HepG2 (cell line): ENCODE results near the gene BOLA3. TPM values are rescaled to one million over a fixed set of nuclear protein-coding genes. Genes with fewer than 3 reads are reported as not detected.

Source experiments
- ARNTL ChIP-seq: sonication (generic); formaldehyde crosslinking; IDR thresholded peaks from 2 replicates; pipeline ENCODE4 v1.4.0; 2020; ENCODE audit warnings: mild to moderate bottlenecking, missing genetic modification reagents
- CAMTA2 ChIP-seq: sonication (generic); formaldehyde crosslinking; IDR thresholded peaks from 2 replicates; pipeline ENCODE4 v1.4.0; 2020; ENCODE audit warnings: mild to moderate bottlenecking, missing genetic modification reagents, borderline replicate concordance
- DR1 ChIP-seq: sonication (generic); formaldehyde crosslinking; IDR thresholded peaks from 2 replicates; pipeline ENCODE4 v1.8.0; 2021; ENCODE audit warnings: mild to moderate bottlenecking, missing genetic modification reagents, inconsistent platforms
- HES4 ChIP-seq: sonication (generic); formaldehyde crosslinking; IDR thresholded peaks from 2 replicates; pipeline ENCODE4 v1.9.0; 2021; ENCODE audit warnings: mild to moderate bottlenecking, missing genetic modification reagents, borderline replicate concordance
- RFXAP ChIP-seq: sonication (generic); formaldehyde crosslinking; IDR thresholded peaks from 2 replicates; pipeline ENCODE4 v1.4.0; 2020; ENCODE audit warnings: missing genetic modification reagents, borderline replicate concordance
- TBX3 ChIP-seq: fragments of 450-650 bp; IDR thresholded peaks from 2 replicates; pipeline ENCODE4 v1.6.1; 2017; ENCODE audit warnings: antibody characterized with exemption, mild to moderate bottlenecking, inconsistent platforms, borderline replicate concordance
- TMF1 ChIP-seq: sonication (generic); formaldehyde crosslinking; IDR thresholded peaks from 2 replicates; pipeline ENCODE4 v1.8.1; 2022; ENCODE audit warnings: low read depth, missing genetic modification reagents
- ZKSCAN5 ChIP-seq: sonication (generic); formaldehyde crosslinking; IDR thresholded peaks from 2 replicates; pipeline ENCODE4 v1.5.1; 2020; ENCODE audit warnings: mild to moderate bottlenecking, missing genetic modification reagents
- ZNF232 ChIP-seq: sonication (generic); formaldehyde crosslinking; IDR thresholded peaks from 2 replicates; pipeline ENCODE4 v1.4.0; 2020; ENCODE audit warnings: missing genetic modification reagents, borderline replicate concordance
- ZNF766 ChIP-seq: sonication (generic); formaldehyde crosslinking; IDR thresholded peaks from 2 replicates; pipeline ENCODE4 v1.5.0; 2020; ENCODE audit warnings: missing genetic modification reagents, borderline replicate concordance
- polyA plus RNA-seq, 8 experiments: library from polyadenylated mRNA; depleted of rRNA in 3 of 8; stranded (reverse) in 7 of 8; unstranded in 1 of 8; fragments of >200 nt; fragmentation: Illumina TruSeq in 4 of 8; extraction: Trizol in 4 of 8; gene quantifications; 2 replicates each; pipeline versions ENCODE4 v1.2.1 to v1.2.3, GENCODE V29; 2011 to 2016; ENCODE audit warnings: low read depth in 4 of 8, missing spikeins in 1 of 8, mixed read lengths in 1 of 8; ENCODE audit not compliant: insufficient read depth in 1 of 8
- total RNA-seq, 5 experiments: library from RNA; depleted of rRNA; stranded (reverse); fragments of >200 nt; fragmentation: Illumina TruSeq; extraction: Trizol; gene quantifications; 2 replicates each; pipeline ENCODE4 v1.2.3, GENCODE V29; 2016; ENCODE audit warnings: low read depth in 1 of 5
- TF ChIP-seq, protein P1 (sequence below): sonication (generic); formaldehyde crosslinking; IDR thresholded peaks from 2 replicates; pipeline ENCODE4 v1.4.0; 2020; ENCODE audit warnings: mild to moderate bottlenecking, low read depth, missing genetic modification reagents
- TF ChIP-seq, protein P2 (sequence below): sonication (generic); formaldehyde crosslinking; IDR thresholded peaks from 2 replicates; pipeline ENCODE4 v1.5.0; 2020; ENCODE audit warnings: missing genetic modification reagents
- TF ChIP-seq, protein P3 (sequence below): sonication (generic); formaldehyde crosslinking; IDR thresholded peaks from 2 replicates; pipeline ENCODE4 v1.5.1; 2020; ENCODE audit warnings: mild to moderate bottlenecking, missing genetic modification reagents
- TF ChIP-seq, protein P4 (sequence below), 2 experiments: sonication (generic) in 1 of 2; formaldehyde crosslinking in 1 of 2; IDR thresholded peaks; 2 replicates each; pipeline versions ENCODE4 v1.6.1 to v1.9.0; 2014 to 2022; ENCODE audit warnings: antibody characterized with exemption in 1 of 2, borderline replicate concordance in 1 of 2, inconsistent platforms in 1 of 2, low read depth in 1 of 2, missing genetic modification reagents in 1 of 2

BOLA3 gene
- total and polyA plus RNA-seq, 2 of the 13 experiments (the other 11 are each of a cell fraction or from before 2014, with no cell fraction given) = 89.7 to 170 TPM

DNA sequence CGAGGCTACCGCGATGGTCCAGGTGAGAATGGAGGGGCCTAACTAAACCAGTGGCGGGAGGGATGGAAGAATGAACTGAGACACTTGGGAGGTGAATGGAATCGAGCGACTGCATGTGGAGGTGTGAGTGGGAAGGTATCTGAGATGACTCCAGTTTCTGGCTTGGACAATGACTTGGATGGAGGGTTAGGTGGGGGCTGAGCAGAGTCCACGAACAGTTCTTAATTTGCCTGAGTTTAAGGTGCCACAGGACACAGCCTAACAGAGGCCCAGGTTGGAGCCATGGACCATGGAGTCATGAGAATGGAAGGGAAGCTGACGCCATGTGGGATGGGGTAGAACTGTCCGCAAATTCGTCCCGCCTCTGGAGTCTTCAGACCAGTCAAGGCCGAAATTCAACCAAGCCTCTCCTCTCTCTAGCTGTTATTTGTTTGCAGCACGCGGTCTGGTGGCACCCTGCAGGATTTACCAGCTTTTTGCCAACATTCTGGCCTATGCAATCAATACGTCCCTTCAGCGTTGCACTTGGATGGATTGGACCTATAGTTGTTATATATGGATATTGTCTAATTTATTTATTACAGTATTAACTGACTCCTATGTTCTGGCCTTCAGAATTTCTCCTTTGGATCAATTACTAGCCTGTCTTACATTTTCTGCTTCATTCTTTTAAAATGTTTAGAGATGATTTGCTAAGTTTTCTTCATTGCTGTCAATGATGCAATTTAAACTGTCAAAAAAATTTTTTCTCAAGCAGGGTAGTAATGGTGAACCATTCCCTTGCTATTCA, 940 bp upstream of the BOLA3 start (continued):
- TF ChIP-seq ZKSCAN5 (0 out of 2 replicates have a peak, but pooled peaks have one; percentile 67), ZNF232 (CRISPR knock-in tag) (peak; percentile 11; the same call in 1 of the 2 replicates), ARNTL (CRISPR knock-in tag) (0 out of 2 replicates have a peak, but pooled peaks have one; percentile 12), ZNF766 (0 out of 2 replicates have a peak, but pooled peaks have one; percentile 30), TMF1 (peak; percentile 11; the same call in 1 of the 2 replicates), DR1 (CRISPR knock-in tag) (no peak), CAMTA2 (CRISPR knock-in tag) (no peak), TBX3 (no peak), RFXAP (CRISPR knock-in tag) (0 out of 2 replicates have a peak, but pooled peaks have one; percentile 20), HES4 (CRISPR knock-in tag) (0 out of 2 replicates have a peak, but pooled peaks have one; percentile 64)
- TF ChIP-seq, protein P1, sequence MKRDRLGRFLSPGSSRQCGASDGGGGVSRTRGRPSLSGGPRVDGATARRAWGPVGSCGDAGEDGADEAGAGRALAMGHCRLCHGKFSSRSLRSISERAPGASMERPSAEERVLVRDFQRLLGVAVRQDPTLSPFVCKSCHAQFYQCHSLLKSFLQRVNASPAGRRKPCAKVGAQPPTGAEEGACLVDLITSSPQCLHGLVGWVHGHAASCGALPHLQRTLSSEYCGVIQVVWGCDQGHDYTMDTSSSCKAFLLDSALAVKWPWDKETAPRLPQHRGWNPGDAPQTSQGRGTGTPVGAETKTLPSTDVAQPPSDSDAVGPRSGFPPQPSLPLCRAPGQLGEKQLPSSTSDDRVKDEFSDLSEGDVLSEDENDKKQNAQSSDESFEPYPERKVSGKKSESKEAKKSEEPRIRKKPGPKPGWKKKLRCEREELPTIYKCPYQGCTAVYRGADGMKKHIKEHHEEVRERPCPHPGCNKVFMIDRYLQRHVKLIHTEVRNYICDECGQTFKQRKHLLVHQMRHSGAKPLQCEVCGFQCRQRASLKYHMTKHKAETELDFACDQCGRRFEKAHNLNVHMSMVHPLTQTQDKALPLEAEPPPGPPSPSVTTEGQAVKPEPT (CRISPR knock-in tag) = 0 out of 2 replicates have a peak, but pooled peaks have one; percentile 1
- TF ChIP-seq, protein P2, sequence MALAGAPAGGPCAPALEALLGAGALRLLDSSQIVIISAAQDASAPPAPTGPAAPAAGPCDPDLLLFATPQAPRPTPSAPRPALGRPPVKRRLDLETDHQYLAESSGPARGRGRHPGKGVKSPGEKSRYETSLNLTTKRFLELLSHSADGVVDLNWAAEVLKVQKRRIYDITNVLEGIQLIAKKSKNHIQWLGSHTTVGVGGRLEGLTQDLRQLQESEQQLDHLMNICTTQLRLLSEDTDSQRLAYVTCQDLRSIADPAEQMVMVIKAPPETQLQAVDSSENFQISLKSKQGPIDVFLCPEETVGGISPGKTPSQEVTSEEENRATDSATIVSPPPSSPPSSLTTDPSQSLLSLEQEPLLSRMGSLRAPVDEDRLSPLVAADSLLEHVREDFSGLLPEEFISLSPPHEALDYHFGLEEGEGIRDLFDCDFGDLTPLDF = 0 out of 2 replicates have a peak, but pooled peaks have one; percentile 15
- TF ChIP-seq, protein P3, sequence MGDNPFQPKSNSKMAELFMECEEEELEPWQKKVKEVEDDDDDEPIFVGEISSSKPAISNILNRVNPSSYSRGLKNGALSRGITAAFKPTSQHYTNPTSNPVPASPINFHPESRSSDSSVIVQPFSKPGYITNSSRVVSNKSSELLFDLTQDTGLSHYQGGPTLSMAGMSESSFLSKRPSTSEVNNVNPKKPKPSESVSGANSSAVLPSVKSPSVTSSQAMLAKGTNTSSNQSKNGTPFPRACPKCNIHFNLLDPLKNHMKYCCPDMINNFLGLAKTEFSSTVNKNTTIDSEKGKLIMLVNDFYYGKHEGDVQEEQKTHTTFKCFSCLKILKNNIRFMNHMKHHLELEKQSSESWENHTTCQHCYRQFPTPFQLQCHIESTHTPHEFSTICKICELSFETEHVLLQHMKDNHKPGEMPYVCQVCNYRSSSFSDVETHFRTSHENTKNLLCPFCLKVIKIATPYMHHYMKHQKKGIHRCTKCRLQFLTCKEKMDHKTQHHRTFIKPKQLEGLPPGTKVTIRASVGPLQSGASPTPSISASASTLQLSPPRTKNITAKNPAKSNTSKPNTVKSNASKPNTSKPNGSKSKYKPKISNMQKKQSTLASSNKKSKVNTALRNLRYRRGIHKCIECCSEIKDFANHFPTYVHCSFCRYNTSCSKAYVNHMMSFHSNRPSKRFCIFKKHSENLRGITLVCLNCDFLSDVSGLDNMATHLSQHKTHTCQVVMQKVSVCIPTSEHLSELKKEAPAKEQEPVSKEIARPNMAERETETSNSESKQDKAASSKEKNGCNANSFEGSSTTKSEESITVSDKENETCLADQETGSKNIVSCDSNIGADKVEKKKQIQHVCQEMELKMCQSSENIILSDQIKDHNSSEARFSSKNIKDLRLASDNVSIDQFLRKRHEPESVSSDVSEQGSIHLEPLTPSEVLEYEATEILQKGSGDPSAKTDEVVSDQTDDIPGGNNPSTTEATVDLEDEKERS (CRISPR knock-in tag) = 0 out of 2 replicates have a peak, but pooled peaks have one; percentile 65
- TF ChIP-seq, protein P4, sequence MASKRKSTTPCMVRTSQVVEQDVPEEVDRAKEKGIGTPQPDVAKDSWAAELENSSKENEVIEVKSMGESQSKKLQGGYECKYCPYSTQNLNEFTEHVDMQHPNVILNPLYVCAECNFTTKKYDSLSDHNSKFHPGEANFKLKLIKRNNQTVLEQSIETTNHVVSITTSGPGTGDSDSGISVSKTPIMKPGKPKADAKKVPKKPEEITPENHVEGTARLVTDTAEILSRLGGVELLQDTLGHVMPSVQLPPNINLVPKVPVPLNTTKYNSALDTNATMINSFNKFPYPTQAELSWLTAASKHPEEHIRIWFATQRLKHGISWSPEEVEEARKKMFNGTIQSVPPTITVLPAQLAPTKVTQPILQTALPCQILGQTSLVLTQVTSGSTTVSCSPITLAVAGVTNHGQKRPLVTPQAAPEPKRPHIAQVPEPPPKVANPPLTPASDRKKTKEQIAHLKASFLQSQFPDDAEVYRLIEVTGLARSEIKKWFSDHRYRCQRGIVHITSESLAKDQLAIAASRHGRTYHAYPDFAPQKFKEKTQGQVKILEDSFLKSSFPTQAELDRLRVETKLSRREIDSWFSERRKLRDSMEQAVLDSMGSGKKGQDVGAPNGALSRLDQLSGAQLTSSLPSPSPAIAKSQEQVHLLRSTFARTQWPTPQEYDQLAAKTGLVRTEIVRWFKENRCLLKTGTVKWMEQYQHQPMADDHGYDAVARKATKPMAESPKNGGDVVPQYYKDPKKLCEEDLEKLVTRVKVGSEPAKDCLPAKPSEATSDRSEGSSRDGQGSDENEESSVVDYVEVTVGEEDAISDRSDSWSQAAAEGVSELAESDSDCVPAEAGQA (IDR thresholded peaks at IDR 0.05; ENCODE audit: low read depth) = no peak
- TF ChIP-seq, protein P4 (CRISPR knock-in tag; IDR thresholded peaks at IDR 0.05; ENCODE audit: borderline replicate concordance) = no peak
